NCI-H146 treated with DMSO at 0.1 percent for 48 hours (cell line): ENCODE data around the gene NUMB.

ENCODE experiments used
- DNase-seq: peaks from one replicate; lab custom pipeline; 2025; ENCODE audit not compliant: unreplicated experiment; lab: John Stamatoyannopoulos, UW

NUMB gene

GRCh38 chr14:73248108-73248868, 210.1 kb downstream of the NUMB start:
- DNase-seq, result no peak

GRCh38 chr14:73246387-73247150, 211.8 kb downstream of the NUMB start:
- DNase-seq, result no peak

GRCh38 chr14:73245480-73246325, 212.6 kb downstream of the NUMB start:
- no peak for DNase-seq

GRCh38 chr14:73244541-73245290, 213.6 kb downstream of the NUMB start:
- no peak for DNase-seq

GRCh38 chr14:73243748-73244147, 214.6 kb downstream of the NUMB start:
- no peak for DNase-seq

- no peak for DNase-seq
Measured at GRCh38 chr14:73243341-73243740, 215.0 kb downstream of the NUMB start.

- DNase-seq, result no peak
Measured at GRCh38 chr14:73242357-73242901, 215.9 kb downstream of the NUMB start.

- no peak for DNase-seq
Measured at GRCh38 chr14:73241481-73242165, 216.7 kb downstream of the NUMB start.

GRCh38 chr14:73240816-73241480, 217.4 kb downstream of the NUMB start:
- no peak for DNase-seq

GRCh38 chr14:73239393-73240241, 218.7 kb downstream of the NUMB start:
- no peak for DNase-seq

- DNase-seq, result no peak
Measured at GRCh38 chr14:73238941-73239340, 219.4 kb downstream of the NUMB start.

- no peak for DNase-seq
Measured at GRCh38 chr14:73238424-73238852, 219.9 kb downstream of the NUMB start.

GRCh38 chr14:73237786-73238423, 220.4 kb downstream of the NUMB start:
- DNase-seq, result no peak

- no peak for DNase-seq
Measured at GRCh38 chr14:73237219-73237785, 221.0 kb downstream of the NUMB start, which contains the start of gene PAPLN. Gene PAPLN, plus strand, starts transcription at chr14:73237506. Its CDS starts 2,273 bp downstream, at chr14:73239779.

GRCh38 chr14:73236752-73237218, 221.6 kb downstream of the NUMB start:
- DNase-seq, result no peak

- no peak for DNase-seq
Measured at GRCh38 chr14:73236157-73236556, 222.2 kb downstream of the NUMB start.

- DNase-seq, result no peak
Measured at GRCh38 chr14:73235531-73236155, 222.7 kb downstream of the NUMB start.
